AG09309 (cell line): ENCODE measurements around the gene ANKRD17.

ENCODE experiments used
- DNase-seq: peaks from one replicate; pipeline ENCODE4 v3.0.0-alpha.2; 2010; ENCODE audit warnings: low read depth
- H3K4me3 ChIP-seq: 2 replicates; pipeline ENCODE4 v1.5.1; 2011; ENCODE audit warnings: mild to moderate bottlenecking, low read depth, low read length, moderate library complexity; ENCODE audit not compliant: control insufficient read depth
- TF ChIP-seq, protein P1 (sequence below): IDR thresholded peaks from 2 replicates; pipeline ENCODE4 v1.5.1; 2011; ENCODE audit warnings: mild to moderate bottlenecking, low read depth, low read length, inconsistent platforms; ENCODE audit not compliant: insufficient read depth, control insufficient read depth; ENCODE audit errors: missing control alignments

Gene ANKRD17

DNA sequence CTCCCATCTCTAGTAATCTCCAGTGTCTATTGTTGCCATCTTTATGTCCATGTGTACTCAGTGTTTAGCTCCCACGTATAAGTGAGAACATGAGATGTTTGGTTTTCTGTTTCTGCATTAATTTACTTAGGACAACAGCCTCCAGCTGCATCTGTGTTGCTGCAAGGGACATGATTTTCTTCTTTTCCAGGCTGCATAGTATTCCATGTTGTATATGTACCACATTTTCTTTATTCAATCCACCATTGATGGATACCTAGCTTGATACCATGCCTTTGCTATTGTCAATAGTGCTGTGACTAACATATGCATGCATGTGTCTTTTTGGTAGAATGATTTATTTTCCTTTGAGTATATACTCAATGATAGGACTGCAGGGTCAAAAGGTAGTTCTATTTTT, 18.6 kb upstream of the ANKRD17 start:
- TF ChIP-seq, protein P1, sequence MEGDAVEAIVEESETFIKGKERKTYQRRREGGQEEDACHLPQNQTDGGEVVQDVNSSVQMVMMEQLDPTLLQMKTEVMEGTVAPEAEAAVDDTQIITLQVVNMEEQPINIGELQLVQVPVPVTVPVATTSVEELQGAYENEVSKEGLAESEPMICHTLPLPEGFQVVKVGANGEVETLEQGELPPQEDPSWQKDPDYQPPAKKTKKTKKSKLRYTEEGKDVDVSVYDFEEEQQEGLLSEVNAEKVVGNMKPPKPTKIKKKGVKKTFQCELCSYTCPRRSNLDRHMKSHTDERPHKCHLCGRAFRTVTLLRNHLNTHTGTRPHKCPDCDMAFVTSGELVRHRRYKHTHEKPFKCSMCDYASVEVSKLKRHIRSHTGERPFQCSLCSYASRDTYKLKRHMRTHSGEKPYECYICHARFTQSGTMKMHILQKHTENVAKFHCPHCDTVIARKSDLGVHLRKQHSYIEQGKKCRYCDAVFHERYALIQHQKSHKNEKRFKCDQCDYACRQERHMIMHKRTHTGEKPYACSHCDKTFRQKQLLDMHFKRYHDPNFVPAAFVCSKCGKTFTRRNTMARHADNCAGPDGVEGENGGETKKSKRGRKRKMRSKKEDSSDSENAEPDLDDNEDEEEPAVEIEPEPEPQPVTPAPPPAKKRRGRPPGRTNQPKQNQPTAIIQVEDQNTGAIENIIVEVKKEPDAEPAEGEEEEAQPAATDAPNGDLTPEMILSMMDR = no peak
- H3K4me3 ChIP-seq = no peak overlapping the region
- DNase-seq = no peak

DNA sequence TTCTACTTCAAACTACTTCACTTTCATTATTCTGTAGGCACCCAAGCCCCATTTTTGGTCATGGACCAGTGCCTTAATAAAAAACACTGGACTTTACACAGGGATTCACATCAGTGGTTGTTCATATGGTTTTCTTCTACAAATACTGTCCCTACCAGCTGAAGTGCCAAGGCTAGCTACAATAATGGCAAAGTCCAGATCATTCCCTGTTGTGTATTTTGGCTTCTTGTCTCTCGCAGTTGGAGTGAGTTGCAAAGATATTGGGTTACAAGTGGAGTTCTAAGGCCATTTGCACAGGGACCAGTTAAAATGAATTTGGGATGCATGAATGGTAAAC, 16.7 kb upstream of the ANKRD17 start:
- no peak for DNase-seq
- H3K4me3 ChIP-seq = no peak overlapping the region
- TF ChIP-seq, protein P1 = no peak

DNA sequence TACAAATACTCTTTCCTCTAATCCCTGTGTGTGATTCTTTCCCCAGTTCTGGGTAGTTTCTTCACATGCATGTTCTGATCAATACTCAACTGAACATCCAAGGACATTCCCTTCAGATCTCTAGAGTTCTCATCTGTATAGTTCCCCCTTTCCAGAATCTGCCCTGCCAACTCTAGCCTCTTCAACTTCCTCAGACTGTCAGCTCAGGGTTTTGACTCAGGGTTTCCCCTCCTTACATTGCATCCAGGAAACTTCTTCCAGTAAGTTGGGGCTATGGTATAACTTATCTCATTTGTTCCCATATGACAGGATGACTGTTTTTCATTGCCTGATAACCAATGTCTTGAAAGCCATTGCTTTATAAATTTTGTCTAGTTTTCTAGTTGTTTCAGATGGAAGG, 14.2 kb upstream of the ANKRD17 start:
- DNase-seq = no peak
- TF ChIP-seq, protein P1 = no peak
- H3K4me3 ChIP-seq = no peak overlapping the region

DNA sequence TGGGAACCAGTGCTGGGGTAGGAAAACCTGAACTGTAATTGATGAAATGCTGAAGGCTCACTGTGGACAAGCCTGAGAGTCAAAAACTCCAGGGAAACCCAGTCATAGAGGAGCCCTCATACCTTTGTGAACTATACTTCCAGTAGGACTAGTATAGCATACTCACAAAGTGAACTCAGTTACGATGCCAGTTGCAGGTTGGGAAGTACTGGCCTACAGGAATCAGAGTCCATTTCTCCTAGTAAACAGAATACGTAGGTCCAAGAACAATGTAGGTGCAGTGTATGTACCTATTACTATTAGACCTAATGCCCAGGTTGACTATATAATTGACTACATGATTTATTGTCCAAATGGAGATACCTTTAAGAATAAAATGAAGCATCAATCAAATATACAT, 8.5 kb upstream of the ANKRD17 start:
- TF ChIP-seq, protein P1 = no peak
- no peak overlapping the region for H3K4me3 ChIP-seq
- no peak for DNase-seq

DNA sequence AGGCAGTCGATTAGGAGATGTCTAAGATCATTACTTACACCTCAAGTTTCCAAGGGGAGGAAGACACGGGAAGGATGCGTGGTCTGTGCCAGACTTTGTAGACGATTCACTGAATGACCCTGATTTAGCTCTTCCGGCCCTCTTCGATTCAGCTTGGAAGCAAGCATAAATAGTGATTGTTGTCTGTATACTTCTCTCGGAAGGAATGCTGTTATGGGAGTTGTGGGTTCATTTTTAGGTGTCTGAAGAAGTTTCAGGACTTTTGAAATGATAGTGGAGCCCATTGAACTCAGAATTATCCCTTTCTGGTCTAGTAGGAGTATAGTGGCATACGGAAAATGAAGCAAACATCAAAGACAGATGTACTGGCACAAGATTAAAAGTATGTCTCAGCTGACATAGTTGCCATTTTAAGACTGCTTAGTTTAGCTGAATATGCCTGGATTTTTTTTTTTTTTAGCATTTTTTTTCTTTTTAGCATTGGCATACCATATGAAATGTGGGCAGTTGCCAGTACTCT, 1.0 kb upstream of the ANKRD17 start:
- H3K4me3 ChIP-seq = peak overlapping the region; percentile 99

DNA sequence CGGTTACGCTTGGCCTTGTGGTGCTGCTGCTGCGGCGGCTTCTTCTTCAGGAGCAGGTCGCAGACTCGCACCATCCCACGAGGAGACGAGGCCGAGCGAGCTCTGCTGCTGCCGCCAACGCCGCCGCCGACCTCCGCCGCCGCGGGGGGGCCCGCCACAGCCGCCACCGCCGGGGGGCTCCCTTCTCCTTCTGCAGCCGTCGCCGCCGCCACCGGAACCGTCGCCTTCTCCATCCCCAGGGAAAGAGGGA, 237 bp downstream of the ANKRD17 start:
- no peak for DNase-seq
- TF ChIP-seq, protein P1 = no peak
- H3K4me3 ChIP-seq = peak overlapping the region; percentile 99

More for the DNA sequence above, 1.0 kb upstream of the ANKRD17 start:
- DNase-seq = no peak
- TF ChIP-seq, protein P1 = no peak
